Measurements from ENCODE around the gene DNAJB2. TPM values are rescaled to one million over a fixed set of nuclear protein-coding genes. Genes with fewer than 3 reads are reported as not detected.

Gene DNAJB2
- total and polyA plus RNA-seq, 4 donors: 7.4 to 71.8 (median 27.0) TPM

DNA sequence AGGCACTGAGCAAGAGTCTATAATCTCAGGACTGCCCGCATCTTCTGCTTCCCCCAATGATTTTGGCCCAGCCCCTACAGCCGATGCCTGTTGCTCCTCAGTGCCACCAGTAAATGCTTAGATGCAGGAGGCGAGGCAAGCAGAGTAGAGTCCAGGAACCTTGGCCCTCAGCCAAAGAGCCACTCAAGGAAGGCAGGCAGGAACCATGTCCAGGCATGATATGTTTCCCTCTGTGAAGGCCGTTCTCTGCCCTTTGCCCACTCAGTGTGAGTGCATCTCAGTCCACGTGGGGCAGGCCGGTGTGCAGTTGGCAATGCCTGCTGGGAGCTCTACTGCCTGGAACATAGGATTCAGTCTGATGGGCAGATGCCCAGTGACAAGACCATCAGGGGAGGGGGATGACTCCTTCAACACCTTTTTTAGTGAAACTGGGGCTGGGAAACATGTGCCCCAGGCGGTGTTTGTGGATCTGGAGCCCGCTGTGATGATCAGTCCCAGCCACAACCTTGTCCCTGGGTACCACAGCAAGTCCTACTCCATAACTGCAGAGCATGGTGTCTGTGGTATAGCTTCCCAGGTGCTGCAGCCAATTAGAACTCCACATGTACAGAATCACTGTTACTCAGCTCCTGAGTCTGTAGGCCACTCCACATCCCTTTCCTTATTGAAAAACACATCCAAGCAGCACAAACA lies 9.7 kb upstream of the DNAJB2 start:
- no peak for DNase-seq (ENCODE audit: low spot score)
- H3K9ac ChIP-seq (ENCODE audit: low read depth in 1 of 2, low read length in 2 of 2): no peak overlapping the region
- no peaks in the 10 kb centered on the region for H3K27me3 ChIP-seq (ENCODE audit: control insufficient read depth in 4 of 4, insufficient read depth in 4 of 4, low read length in 3 of 4)
- no peak overlapping the region for H3K4me3 ChIP-seq (ENCODE audit: low read depth in 1 of 3, low read length in 3 of 3)
- no peak overlapping the region for H3K27ac ChIP-seq (ENCODE audit: low read depth in 1 of 2, low read length in 2 of 2)
- 44% methylated on average over 8 of the region's 8 CpGs for WGBS
- TF ChIP-seq FOXA2 (IDR thresholded peaks at IDR 0.05) (no peak), GABPA (IDR thresholded peaks at IDR 0.05 in 1 of 2, conservative IDR thresholded peaks at IDR 0.05 in 1 of 2) (peak in 1 of 2 donors; percentile 20), RXRA (IDR thresholded peaks at IDR 0.05) (peak; percentile 79 to 85), TAF1 (conservative IDR thresholded peaks at IDR 0.05) (no peak), YY1 (IDR thresholded peaks at IDR 0.05) (peak; percentile 36), SP1 (IDR thresholded peaks at IDR 0.05) (peak; percentile 83), HNF4G (IDR thresholded peaks at IDR 0.05) (peak; percentile 67), HNF4A (conservative IDR thresholded peaks at IDR 0.05) (peak; percentile 85 to 88), NR2F2 (IDR thresholded peaks at IDR 0.05) (no peak), FOXA1 (IDR thresholded peaks at IDR 0.05) (no peak), JUND (IDR thresholded peaks at IDR 0.05) (no peak), EGR1 (IDR thresholded peaks at IDR 0.05; ENCODE audit: low read depth in 2 of 2) (peak in 1 of 2 donors; percentile 14), RAD21 (IDR thresholded peaks at IDR 0.05) (peak in 1 of 2 donors; percentile 45)
- TF ChIP-seq, protein P1, sequence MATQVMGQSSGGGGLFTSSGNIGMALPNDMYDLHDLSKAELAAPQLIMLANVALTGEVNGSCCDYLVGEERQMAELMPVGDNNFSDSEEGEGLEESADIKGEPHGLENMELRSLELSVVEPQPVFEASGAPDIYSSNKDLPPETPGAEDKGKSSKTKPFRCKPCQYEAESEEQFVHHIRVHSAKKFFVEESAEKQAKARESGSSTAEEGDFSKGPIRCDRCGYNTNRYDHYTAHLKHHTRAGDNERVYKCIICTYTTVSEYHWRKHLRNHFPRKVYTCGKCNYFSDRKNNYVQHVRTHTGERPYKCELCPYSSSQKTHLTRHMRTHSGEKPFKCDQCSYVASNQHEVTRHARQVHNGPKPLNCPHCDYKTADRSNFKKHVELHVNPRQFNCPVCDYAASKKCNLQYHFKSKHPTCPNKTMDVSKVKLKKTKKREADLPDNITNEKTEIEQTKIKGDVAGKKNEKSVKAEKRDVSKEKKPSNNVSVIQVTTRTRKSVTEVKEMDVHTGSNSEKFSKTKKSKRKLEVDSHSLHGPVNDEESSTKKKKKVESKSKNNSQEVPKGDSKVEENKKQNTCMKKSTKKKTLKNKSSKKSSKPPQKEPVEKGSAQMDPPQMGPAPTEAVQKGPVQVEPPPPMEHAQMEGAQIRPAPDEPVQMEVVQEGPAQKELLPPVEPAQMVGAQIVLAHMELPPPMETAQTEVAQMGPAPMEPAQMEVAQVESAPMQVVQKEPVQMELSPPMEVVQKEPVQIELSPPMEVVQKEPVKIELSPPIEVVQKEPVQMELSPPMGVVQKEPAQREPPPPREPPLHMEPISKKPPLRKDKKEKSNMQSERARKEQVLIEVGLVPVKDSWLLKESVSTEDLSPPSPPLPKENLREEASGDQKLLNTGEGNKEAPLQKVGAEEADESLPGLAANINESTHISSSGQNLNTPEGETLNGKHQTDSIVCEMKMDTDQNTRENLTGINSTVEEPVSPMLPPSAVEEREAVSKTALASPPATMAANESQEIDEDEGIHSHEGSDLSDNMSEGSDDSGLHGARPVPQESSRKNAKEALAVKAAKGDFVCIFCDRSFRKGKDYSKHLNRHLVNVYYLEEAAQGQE (IDR thresholded peaks at IDR 0.05): no peak
- TF ChIP-seq, protein P2, sequence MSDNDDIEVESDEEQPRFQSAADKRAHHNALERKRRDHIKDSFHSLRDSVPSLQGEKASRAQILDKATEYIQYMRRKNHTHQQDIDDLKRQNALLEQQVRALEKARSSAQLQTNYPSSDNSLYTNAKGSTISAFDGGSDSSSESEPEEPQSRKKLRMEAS (IDR thresholded peaks at IDR 0.05): peak; percentile 41
- TF ChIP-seq, protein P3, sequence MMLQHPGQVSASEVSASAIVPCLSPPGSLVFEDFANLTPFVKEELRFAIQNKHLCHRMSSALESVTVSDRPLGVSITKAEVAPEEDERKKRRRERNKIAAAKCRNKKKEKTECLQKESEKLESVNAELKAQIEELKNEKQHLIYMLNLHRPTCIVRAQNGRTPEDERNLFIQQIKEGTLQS (IDR thresholded peaks at IDR 0.05): no peak
- TF ChIP-seq, protein P4, sequence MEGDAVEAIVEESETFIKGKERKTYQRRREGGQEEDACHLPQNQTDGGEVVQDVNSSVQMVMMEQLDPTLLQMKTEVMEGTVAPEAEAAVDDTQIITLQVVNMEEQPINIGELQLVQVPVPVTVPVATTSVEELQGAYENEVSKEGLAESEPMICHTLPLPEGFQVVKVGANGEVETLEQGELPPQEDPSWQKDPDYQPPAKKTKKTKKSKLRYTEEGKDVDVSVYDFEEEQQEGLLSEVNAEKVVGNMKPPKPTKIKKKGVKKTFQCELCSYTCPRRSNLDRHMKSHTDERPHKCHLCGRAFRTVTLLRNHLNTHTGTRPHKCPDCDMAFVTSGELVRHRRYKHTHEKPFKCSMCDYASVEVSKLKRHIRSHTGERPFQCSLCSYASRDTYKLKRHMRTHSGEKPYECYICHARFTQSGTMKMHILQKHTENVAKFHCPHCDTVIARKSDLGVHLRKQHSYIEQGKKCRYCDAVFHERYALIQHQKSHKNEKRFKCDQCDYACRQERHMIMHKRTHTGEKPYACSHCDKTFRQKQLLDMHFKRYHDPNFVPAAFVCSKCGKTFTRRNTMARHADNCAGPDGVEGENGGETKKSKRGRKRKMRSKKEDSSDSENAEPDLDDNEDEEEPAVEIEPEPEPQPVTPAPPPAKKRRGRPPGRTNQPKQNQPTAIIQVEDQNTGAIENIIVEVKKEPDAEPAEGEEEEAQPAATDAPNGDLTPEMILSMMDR (IDR thresholded peaks at IDR 0.05; ENCODE audit: low read depth, low read length, missing input control): peak; percentile 3
- TF ChIP-seq, protein P5, sequence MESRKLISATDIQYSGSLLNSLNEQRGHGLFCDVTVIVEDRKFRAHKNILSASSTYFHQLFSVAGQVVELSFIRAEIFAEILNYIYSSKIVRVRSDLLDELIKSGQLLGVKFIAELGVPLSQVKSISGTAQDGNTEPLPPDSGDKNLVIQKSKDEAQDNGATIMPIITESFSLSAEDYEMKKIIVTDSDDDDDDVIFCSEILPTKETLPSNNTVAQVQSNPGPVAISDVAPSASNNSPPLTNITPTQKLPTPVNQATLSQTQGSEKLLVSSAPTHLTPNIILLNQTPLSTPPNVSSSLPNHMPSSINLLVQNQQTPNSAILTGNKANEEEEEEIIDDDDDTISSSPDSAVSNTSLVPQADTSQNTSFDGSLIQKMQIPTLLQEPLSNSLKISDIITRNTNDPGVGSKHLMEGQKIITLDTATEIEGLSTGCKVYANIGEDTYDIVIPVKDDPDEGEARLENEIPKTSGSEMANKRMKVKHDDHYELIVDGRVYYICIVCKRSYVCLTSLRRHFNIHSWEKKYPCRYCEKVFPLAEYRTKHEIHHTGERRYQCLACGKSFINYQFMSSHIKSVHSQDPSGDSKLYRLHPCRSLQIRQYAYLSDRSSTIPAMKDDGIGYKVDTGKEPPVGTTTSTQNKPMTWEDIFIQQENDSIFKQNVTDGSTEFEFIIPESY (IDR thresholded peaks at IDR 0.05): no peak
- no peaks in the 10 kb centered on the region for H3K9me3 ChIP-seq (ENCODE audit: control insufficient read depth in 4 of 4, low read length in 3 of 4)
- peaks cover 6 to 16% (median 12%) of the 10 kb centered on the region in 4 donors for H3K4me1 ChIP-seq (ENCODE audit: control insufficient read depth in 4 of 4, insufficient read depth in 4 of 4, low read length in 3 of 4)
- no peaks in the 10 kb centered on the region for H3K36me3 ChIP-seq (ENCODE audit: control insufficient read depth in 4 of 4, insufficient read depth in 3 of 4, low read depth in 1 of 4, low read length in 3 of 4)
